Mucosa of stomach (tissue), 1 donor: ENCODE data around the gene ALOX15B.

Experiments used
- H3K27me3 ChIP-seq: one replicate; pipeline ENCODE4 v1.7.0; 2013; ENCODE audit warnings: mild to moderate bottlenecking, low read length; ENCODE audit not compliant: control insufficient read depth, insufficient read depth
- H3K36me3 ChIP-seq: one replicate; pipeline ENCODE4 v1.7.0; 2013; ENCODE audit warnings: low read length; ENCODE audit not compliant: control insufficient read depth, insufficient read depth
- H3K4me1 ChIP-seq: one replicate; pipeline ENCODE4 v1.7.0; 2013; ENCODE audit warnings: mild to moderate bottlenecking, low read length; ENCODE audit not compliant: control insufficient read depth, insufficient read depth
- H3K4me3 ChIP-seq: one replicate; pipeline ENCODE4 v1.7.0; 2013; ENCODE audit warnings: low read length
- H3K9ac ChIP-seq: one replicate; pipeline ENCODE4 v1.7.0; 2013; ENCODE audit warnings: mild to moderate bottlenecking, low read length, moderate library complexity
- H3K9me3 ChIP-seq: one replicate; pipeline ENCODE4 v1.7.0; 2013; ENCODE audit warnings: mild to moderate bottlenecking, low read length, moderate library complexity; ENCODE audit not compliant: control insufficient read depth
- donor health status: Pancreatic carcinoma.

The ALOX15B gene

GRCh38 chr17:8004899-8005298 lies 34.0 kb upstream of the ALOX15B start:
- H3K4me3 ChIP-seq: no peak overlapping the region
- no peaks in the 10 kb centered on the region for H3K9me3 ChIP-seq
- no peak overlapping the region for H3K9ac ChIP-seq
- H3K27me3 ChIP-seq: peaks cover 65% of the 10 kb centered on the region
- peaks cover 14% of the 10 kb centered on the region for H3K4me1 ChIP-seq
- no peaks in the 10 kb centered on the region for H3K36me3 ChIP-seq

GRCh38 chr17:8005357-8005756 lies 33.5 kb upstream of the ALOX15B start:
- Histone ChIP-seq H3K9ac (no peak overlapping the region), H3K9me3 (no peaks in the 10 kb centered on the region), H3K36me3 (no peaks in the 10 kb centered on the region), H3K4me3 (no peak overlapping the region), H3K27me3 (peaks cover 63% of the 10 kb centered on the region), H3K4me1 (peaks cover 14% of the 10 kb centered on the region)

GRCh38 chr17:8005967-8006730 lies 32.7 kb upstream of the ALOX15B start:
- Histone ChIP-seq H3K9me3 (no peaks in the 10 kb centered on the region), H3K9ac (no peak overlapping the region), H3K4me1 (peaks cover 14% of the 10 kb centered on the region), H3K4me3 (no peak overlapping the region), H3K36me3 (no peaks in the 10 kb centered on the region), H3K27me3 (peaks cover 55% of the 10 kb centered on the region)

GRCh38 chr17:8006836-8007680 lies 31.8 kb upstream of the ALOX15B start:
- H3K27me3 ChIP-seq: peaks cover 49% of the 10 kb centered on the region
- H3K9me3 ChIP-seq: no peaks in the 10 kb centered on the region

GRCh38 chr17:8007836-8008235 lies 31.0 kb upstream of the ALOX15B start:
- Histone ChIP-seq H3K9me3 (no peaks in the 10 kb centered on the region), H3K9ac (no peak overlapping the region), H3K4me3 (no peak overlapping the region), H3K27me3 (peaks cover 41% of the 10 kb centered on the region), H3K4me1 (peaks cover 6% of the 10 kb centered on the region), H3K36me3 (no peaks in the 10 kb centered on the region)

More at GRCh38 chr17:8006836-8007680, 31.8 kb upstream of the ALOX15B start:
- Histone ChIP-seq H3K36me3 (no peaks in the 10 kb centered on the region), H3K4me3 (no peak overlapping the region), H3K4me1 (peaks cover 14% of the 10 kb centered on the region), H3K9ac (no peak overlapping the region)

GRCh38 chr17:8012045-8012580 lies 26.7 kb upstream of the ALOX15B start:
- H3K9ac ChIP-seq: no peak overlapping the region
- H3K4me1 ChIP-seq: peaks cover 16% of the 10 kb centered on the region
- no peaks in the 10 kb centered on the region for H3K9me3 ChIP-seq
- H3K27me3 ChIP-seq: peaks cover 35% of the 10 kb centered on the region
- H3K36me3 ChIP-seq: no peaks in the 10 kb centered on the region
- no peak overlapping the region for H3K4me3 ChIP-seq

- no peak overlapping the region for H3K4me3 ChIP-seq
- no peaks in the 10 kb centered on the region for H3K9me3 ChIP-seq
- H3K27me3 ChIP-seq: peaks cover 36% of the 10 kb centered on the region
- H3K9ac ChIP-seq: no peak overlapping the region
- peaks cover 20% of the 10 kb centered on the region for H3K4me1 ChIP-seq
- no peaks in the 10 kb centered on the region for H3K36me3 ChIP-seq
These were observed 25.7 kb upstream of the ALOX15B start for GRCh38 chr17:8012996-8013640.

GRCh38 chr17:8013731-8014557 lies 24.9 kb upstream of the ALOX15B start:
- peaks cover 36% of the 10 kb centered on the region for H3K27me3 ChIP-seq
- H3K4me3 ChIP-seq: no peak overlapping the region
- H3K36me3 ChIP-seq: no peaks in the 10 kb centered on the region
- peaks cover 20% of the 10 kb centered on the region for H3K4me1 ChIP-seq
- H3K9me3 ChIP-seq: no peaks in the 10 kb centered on the region
- no peak overlapping the region for H3K9ac ChIP-seq

GRCh38 chr17:8014558-8014850 lies 24.4 kb upstream of the ALOX15B start:
- Histone ChIP-seq H3K36me3 (no peaks in the 10 kb centered on the region), H3K9me3 (no peaks in the 10 kb centered on the region), H3K27me3 (peaks cover 36% of the 10 kb centered on the region)

GRCh38 chr17:8015236-8015956 lies 23.5 kb upstream of the ALOX15B start:
- Histone ChIP-seq H3K27me3 (peaks cover 36% of the 10 kb centered on the region), H3K9me3 (no peaks in the 10 kb centered on the region), H3K4me1 (peaks cover 34% of the 10 kb centered on the region), H3K36me3 (no peaks in the 10 kb centered on the region), H3K4me3 (no peak overlapping the region), H3K9ac (no peak overlapping the region)

More at GRCh38 chr17:8014558-8014850, 24.4 kb upstream of the ALOX15B start:
- Histone ChIP-seq H3K4me1 (peaks cover 26% of the 10 kb centered on the region), H3K4me3 (no peak overlapping the region), H3K9ac (no peak overlapping the region)
